PC-3 (cell line): ENCODE data around the gene DPF3.

ENCODE experiments used
- EZH2 ChIP-seq: fragments of 300-600 bp; sonication (generic); IDR thresholded peaks from one replicate; pipeline ENCODE4 v1.6.1; 2017; ENCODE audit warnings: antibody characterized with exemption, mild to moderate bottlenecking, low read length; ENCODE audit not compliant: unreplicated experiment
- EZH2phosphoT487 ChIP-seq: fragments of 300-600 bp; sonication (generic); IDR thresholded peaks from 2 replicates; pipeline ENCODE4 v1.6.1; 2018; ENCODE audit warnings: mild to moderate bottlenecking, antibody characterized with exemption, low read length, borderline replicate concordance
- TF ChIP-seq, protein P1 (sequence below): fragments of 300-600 bp; sonication (generic); conservative IDR thresholded peaks from 2 replicates; pipeline ENCODE4 v1.5.1; 2017; ENCODE audit warnings: antibody characterized with exemption, low read depth, mild to moderate bottlenecking, low read length

DNA sequence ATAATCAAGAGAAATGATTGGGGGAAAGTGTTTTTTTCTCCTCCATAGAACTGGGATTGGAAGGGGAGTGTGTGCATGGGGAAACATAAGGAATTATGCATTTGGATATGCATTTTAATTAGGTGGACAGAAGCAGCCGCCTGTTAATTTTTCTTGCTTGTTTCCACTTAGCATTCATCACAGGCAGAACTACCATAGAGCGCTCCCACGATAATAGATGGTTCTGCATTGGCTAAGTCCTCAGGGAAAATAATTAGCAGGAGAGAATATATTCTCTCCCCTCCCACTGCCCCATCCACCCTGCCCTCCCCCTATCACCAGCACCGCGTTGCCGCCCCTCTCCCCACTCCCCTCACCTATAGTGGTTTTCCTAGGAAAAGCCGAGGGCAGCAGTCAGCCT is 11.4 kb downstream of the DPF3 start:
- TF ChIP-seq EZH2 (no peak), EZH2phosphoT487 (no peak)
- TF ChIP-seq, protein P1, sequence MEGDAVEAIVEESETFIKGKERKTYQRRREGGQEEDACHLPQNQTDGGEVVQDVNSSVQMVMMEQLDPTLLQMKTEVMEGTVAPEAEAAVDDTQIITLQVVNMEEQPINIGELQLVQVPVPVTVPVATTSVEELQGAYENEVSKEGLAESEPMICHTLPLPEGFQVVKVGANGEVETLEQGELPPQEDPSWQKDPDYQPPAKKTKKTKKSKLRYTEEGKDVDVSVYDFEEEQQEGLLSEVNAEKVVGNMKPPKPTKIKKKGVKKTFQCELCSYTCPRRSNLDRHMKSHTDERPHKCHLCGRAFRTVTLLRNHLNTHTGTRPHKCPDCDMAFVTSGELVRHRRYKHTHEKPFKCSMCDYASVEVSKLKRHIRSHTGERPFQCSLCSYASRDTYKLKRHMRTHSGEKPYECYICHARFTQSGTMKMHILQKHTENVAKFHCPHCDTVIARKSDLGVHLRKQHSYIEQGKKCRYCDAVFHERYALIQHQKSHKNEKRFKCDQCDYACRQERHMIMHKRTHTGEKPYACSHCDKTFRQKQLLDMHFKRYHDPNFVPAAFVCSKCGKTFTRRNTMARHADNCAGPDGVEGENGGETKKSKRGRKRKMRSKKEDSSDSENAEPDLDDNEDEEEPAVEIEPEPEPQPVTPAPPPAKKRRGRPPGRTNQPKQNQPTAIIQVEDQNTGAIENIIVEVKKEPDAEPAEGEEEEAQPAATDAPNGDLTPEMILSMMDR, result no peak
